HepG2 (cell line): ENCODE data around the gene AKR1A1. TPM values are rescaled to one million over a fixed set of nuclear protein-coding genes. Genes with fewer than 3 reads are reported as not detected.

Source experiments
- AGO1 ChIP-seq: fragments of 200-400 bp; formaldehyde crosslinking; IDR thresholded peaks from 2 replicates; pipeline ENCODE4 v1.6.1; 2017; ENCODE audit warnings: mild to moderate bottlenecking, low read depth, low read length, moderate library complexity; ENCODE audit not compliant: poor library complexity, severe bottlenecking
- AHR ChIP-seq: IDR thresholded peaks from 2 replicates; pipeline ENCODE4 v1.6.1; 2018; ENCODE audit warnings: missing genetic modification reagents, missing compliant biosample characterization
- ARNT2 ChIP-seq: sonication (generic); formaldehyde crosslinking; IDR thresholded peaks from 2 replicates; pipeline ENCODE4 v1.8.0; 2022; ENCODE audit warnings: mild to moderate bottlenecking, low read depth, missing genetic modification reagents, moderate library complexity
- DZIP1 ChIP-seq: sonication (generic); formaldehyde crosslinking; IDR thresholded peaks from 2 replicates; pipeline ENCODE4 v1.5.0; 2020; ENCODE audit warnings: mild to moderate bottlenecking, missing genetic modification reagents
- E2F5 ChIP-seq: sonication (generic); formaldehyde crosslinking; conservative IDR thresholded peaks from 2 replicates; pipeline ENCODE4 v1.4.0; 2020; ENCODE audit warnings: missing genetic modification reagents
- KAT7 ChIP-seq: IDR thresholded peaks from 2 replicates; pipeline ENCODE4 v1.6.1; 2018; ENCODE audit warnings: borderline replicate concordance, missing compliant biosample characterization
- KLF16 ChIP-seq, 2 experiments: sonication (generic) in 1 of 2; formaldehyde crosslinking in 1 of 2; IDR thresholded peaks; 2 replicates each; pipeline versions ENCODE4 v1.6.1 to v1.8.0; 2016 to 2023; ENCODE audit warnings: missing genetic modification reagents in 2 of 2, missing compliant biosample characterization in 1 of 2
- NFIB ChIP-seq: sonication (generic); formaldehyde crosslinking; IDR thresholded peaks from 2 replicates; pipeline ENCODE4 v1.9.0; 2021; ENCODE audit warnings: missing genetic modification reagents, mild to moderate bottlenecking, borderline replicate concordance
- NR1H2 ChIP-seq: sonication (generic); formaldehyde crosslinking; IDR thresholded peaks from 2 replicates; pipeline ENCODE4 v1.8.1; 2022; ENCODE audit warnings: low read depth, missing genetic modification reagents, borderline replicate concordance
- REST ChIP-seq, 2 experiments: IDR thresholded peaks; 2 replicates each; pipeline ENCODE4 v1.6.1; 2011 to 2012; ENCODE audit warnings: low read length in 2 of 2, borderline replicate concordance in 1 of 2, low read depth in 1 of 2, mild to moderate bottlenecking in 1 of 2, moderate library complexity in 1 of 2
- SRY ChIP-seq: sonication (generic); formaldehyde crosslinking; IDR thresholded peaks from 2 replicates; pipeline ENCODE4 v1.8.0; 2022; ENCODE audit warnings: mild to moderate bottlenecking, missing genetic modification reagents
- TOE1 ChIP-seq: sonication (generic); formaldehyde crosslinking; IDR thresholded peaks from 2 replicates; pipeline ENCODE4 v1.4.0; 2020; ENCODE audit warnings: mild to moderate bottlenecking, missing genetic modification reagents
- ZBTB44 ChIP-seq: sonication (generic); formaldehyde crosslinking; IDR thresholded peaks from 2 replicates; pipeline ENCODE4 v1.4.0; 2020; ENCODE audit warnings: missing genetic modification reagents
- ZFP90 ChIP-seq: sonication (generic); formaldehyde crosslinking; IDR thresholded peaks from 2 replicates; pipeline ENCODE4 v1.8.0; 2022; ENCODE audit warnings: missing genetic modification reagents, mild to moderate bottlenecking, inconsistent platforms, borderline replicate concordance
- ZNF20 ChIP-seq: sonication (generic); formaldehyde crosslinking; IDR thresholded peaks from 2 replicates; pipeline ENCODE4 v1.4.0; 2020; ENCODE audit warnings: mild to moderate bottlenecking, moderate library complexity, missing genetic modification reagents
- ZNF484 ChIP-seq: sonication (generic); formaldehyde crosslinking; IDR thresholded peaks from 2 replicates; pipeline ENCODE4 v1.5.1; 2020; ENCODE audit warnings: mild to moderate bottlenecking, low read depth, missing genetic modification reagents, borderline replicate concordance
- ZNF772 ChIP-seq: sonication (generic); formaldehyde crosslinking; IDR thresholded peaks from 2 replicates; pipeline ENCODE4 v1.5.0; 2020; ENCODE audit warnings: mild to moderate bottlenecking, missing genetic modification reagents
- ZNF850 ChIP-seq: sonication (generic); formaldehyde crosslinking; conservative IDR thresholded peaks from 2 replicates; pipeline ENCODE4 v1.9.0; 2021; ENCODE audit warnings: mild to moderate bottlenecking, missing genetic modification reagents
- polyA plus RNA-seq, 8 experiments: library from polyadenylated mRNA; depleted of rRNA in 3 of 8; stranded (reverse) in 7 of 8; unstranded in 1 of 8; fragments of >200 nt; fragmentation: Illumina TruSeq in 4 of 8; extraction: Trizol in 4 of 8; gene quantifications; 2 replicates each; pipeline versions ENCODE4 v1.2.1 to v1.2.3, GENCODE V29; 2011 to 2016; ENCODE audit warnings: low read depth in 4 of 8, missing spikeins in 1 of 8, mixed read lengths in 1 of 8; ENCODE audit not compliant: insufficient read depth in 1 of 8
- total RNA-seq, 5 experiments: library from RNA; depleted of rRNA; stranded (reverse); fragments of >200 nt; fragmentation: Illumina TruSeq; extraction: Trizol; gene quantifications; 2 replicates each; pipeline ENCODE4 v1.2.3, GENCODE V29; 2016; ENCODE audit warnings: low read depth in 1 of 5
- TF ChIP-seq, protein P1 (sequence below): sonication (generic); formaldehyde crosslinking; IDR thresholded peaks from 2 replicates; pipeline ENCODE4 v1.4.0; 2020; ENCODE audit warnings: missing genetic modification reagents

Gene AKR1A1
- total and polyA plus RNA-seq, 2 of the 13 experiments (the other 11 are each of a cell fraction or from before 2014, with no cell fraction given), result 181 to 217 TPM

DNA sequence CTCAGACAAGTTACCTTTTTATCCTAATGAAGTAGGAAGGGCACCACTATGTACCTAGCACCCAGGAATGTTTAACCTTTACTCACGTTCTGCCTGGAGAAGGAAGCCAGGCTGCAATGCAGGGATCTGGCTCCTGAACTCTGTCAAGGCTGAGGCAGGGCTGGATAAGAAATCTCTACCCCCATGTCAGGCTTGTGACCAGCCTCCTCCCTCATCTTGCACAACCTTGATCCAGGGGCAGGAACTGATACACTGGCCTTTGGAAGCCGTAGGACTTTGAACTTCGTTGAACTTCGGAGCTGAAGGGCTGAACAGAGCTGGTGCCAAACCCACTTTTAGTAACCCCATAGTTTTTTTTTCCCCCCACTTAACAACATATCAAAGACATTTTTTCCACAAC lies 8.0 kb upstream of the AKR1A1 start (continued):
- no peak for TF ChIP-seq REST (IDR thresholded peaks at IDR 0.05; ENCODE audit: borderline replicate concordance in 1 of 2, low read depth in 1 of 2, low read length in 2 of 2)
- TF ChIP-seq ZNF484 (CRISPR knock-in tag), result no peak
- no peak for TF ChIP-seq KAT7 (CRISPR knock-in tag)
- TF ChIP-seq AGO1, result no peak
- TF ChIP-seq, protein P1, sequence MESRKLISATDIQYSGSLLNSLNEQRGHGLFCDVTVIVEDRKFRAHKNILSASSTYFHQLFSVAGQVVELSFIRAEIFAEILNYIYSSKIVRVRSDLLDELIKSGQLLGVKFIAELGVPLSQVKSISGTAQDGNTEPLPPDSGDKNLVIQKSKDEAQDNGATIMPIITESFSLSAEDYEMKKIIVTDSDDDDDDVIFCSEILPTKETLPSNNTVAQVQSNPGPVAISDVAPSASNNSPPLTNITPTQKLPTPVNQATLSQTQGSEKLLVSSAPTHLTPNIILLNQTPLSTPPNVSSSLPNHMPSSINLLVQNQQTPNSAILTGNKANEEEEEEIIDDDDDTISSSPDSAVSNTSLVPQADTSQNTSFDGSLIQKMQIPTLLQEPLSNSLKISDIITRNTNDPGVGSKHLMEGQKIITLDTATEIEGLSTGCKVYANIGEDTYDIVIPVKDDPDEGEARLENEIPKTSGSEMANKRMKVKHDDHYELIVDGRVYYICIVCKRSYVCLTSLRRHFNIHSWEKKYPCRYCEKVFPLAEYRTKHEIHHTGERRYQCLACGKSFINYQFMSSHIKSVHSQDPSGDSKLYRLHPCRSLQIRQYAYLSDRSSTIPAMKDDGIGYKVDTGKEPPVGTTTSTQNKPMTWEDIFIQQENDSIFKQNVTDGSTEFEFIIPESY, result peak; percentile 37; the same call in 1 of the 2 replicates
- TF ChIP-seq ZNF850 (CRISPR knock-in tag), result no peak
- no peak for TF ChIP-seq TOE1 (CRISPR knock-in tag)
- TF ChIP-seq ZNF20, result no peak
- no peak for TF ChIP-seq AHR (CRISPR knock-in tag)
- no peak for TF ChIP-seq ZFP90 (CRISPR knock-in tag)
- TF ChIP-seq ZBTB44, result no peak
- TF ChIP-seq E2F5 (CRISPR knock-in tag), result no peak
- TF ChIP-seq KLF16 (CRISPR knock-in tag; IDR thresholded peaks at IDR 0.05), result peak in 1 of 2 experiments; percentile 34; a peak in 1 of 4 replicates
- peak; percentile 33; the same call in 1 of the 2 replicates for TF ChIP-seq ZNF772
- TF ChIP-seq NFIB (CRISPR knock-in tag), result no peak
- TF ChIP-seq NR1H2 (CRISPR knock-in tag), result no peak
- TF ChIP-seq ARNT2, result no peak
- TF ChIP-seq DZIP1 (CRISPR knock-in tag), result no peak
- no peak for TF ChIP-seq SRY (CRISPR knock-in tag)
